ENCODE data around the gene TNC. TPM values are rescaled to one million over a fixed set of nuclear protein-coding genes. Genes with fewer than 3 reads are reported as not detected.

Gene TNC
- total and polyA plus RNA-seq, 10 donors: 1.7 to 126 (median 47.9) TPM

- 81 to 93% (median 88%) methylated on average over 4 of the region's 4 CpGs for WGBS, 5 donors
- Histone ChIP-seq H3K4me3 (no peak overlapping the region), H3K9me3 (no peaks in the 10 kb centered on the region), H3K36me3 (no peaks in the 10 kb centered on the region), H3K27ac (no peak overlapping the region), H3K27me3 (replicated peaks in 1 of 7) (no peaks in the 10 kb centered on the region), H3K4me1 (no peaks in the 10 kb centered on the region)
- intact Hi-C loops (cut with DNase I; ENCODE audit: low total_unique reads): no loop called here
- no peak for DNase-seq
- TF ChIP-seq CTCF (IDR thresholded peaks at IDR 0.05 in 8 of 11, conservative IDR thresholded peaks at IDR 0.05 in 3 of 11): no peak
- no peak for TF ChIP-seq POLR2AphosphoS5 (IDR thresholded peaks at IDR 0.05)
- no peak for TF ChIP-seq POLR2A (IDR thresholded peaks at IDR 0.05)
These were observed 37.1 kb upstream of the TNC start for GRCh38 chr9:115155037-115155436.

GRCh38 chr9:115154617-115155016 lies 36.7 kb upstream of the TNC start:
- Histone ChIP-seq H3K27me3 (replicated peaks in 1 of 7) (no peaks in the 10 kb centered on the region), H3K9me3 (no peaks in the 10 kb centered on the region), H3K4me3 (no peak overlapping the region), H3K4me1 (no peaks in the 10 kb centered on the region), H3K27ac (no peak overlapping the region), H3K36me3 (no peaks in the 10 kb centered on the region)
- no peak for DNase-seq
- intact Hi-C loops (cut with DNase I; ENCODE audit: low total_unique reads): no loop called here
- TF ChIP-seq POLR2AphosphoS5 (IDR thresholded peaks at IDR 0.05): no peak
- TF ChIP-seq POLR2A (IDR thresholded peaks at IDR 0.05): no peak
- TF ChIP-seq CTCF (IDR thresholded peaks at IDR 0.05 in 8 of 11, conservative IDR thresholded peaks at IDR 0.05 in 3 of 11): no peak

GRCh38 chr9:115152281-115152820 lies 34.4 kb upstream of the TNC start:
- intact Hi-C loops (cut with DNase I; ENCODE audit: low total_unique reads): no loop called here
- no peaks in the 10 kb centered on the region for H3K4me1 ChIP-seq
- no peaks in the 10 kb centered on the region for H3K36me3 ChIP-seq
- H3K27me3 ChIP-seq (replicated peaks in 1 of 7): no peaks in the 10 kb centered on the region
- TF ChIP-seq CTCF (IDR thresholded peaks at IDR 0.05 in 8 of 11, conservative IDR thresholded peaks at IDR 0.05 in 3 of 11): no peak
- no peak for TF ChIP-seq POLR2AphosphoS5 (IDR thresholded peaks at IDR 0.05)
- no peak for TF ChIP-seq POLR2A (IDR thresholded peaks at IDR 0.05)
- no peak for DNase-seq
- WGBS, 5 donors: 95 to 98% (median 96%) methylated on average over 3 of the region's 3 CpGs
- H3K27ac ChIP-seq: no peak overlapping the region
- no peaks in the 10 kb centered on the region for H3K9me3 ChIP-seq
- no peak overlapping the region for H3K4me3 ChIP-seq

- TF ChIP-seq CTCF (IDR thresholded peaks at IDR 0.05 in 8 of 11, conservative IDR thresholded peaks at IDR 0.05 in 3 of 11): no peak
- TF ChIP-seq POLR2AphosphoS5 (IDR thresholded peaks at IDR 0.05): no peak
- no peak for TF ChIP-seq POLR2A (IDR thresholded peaks at IDR 0.05)
- intact Hi-C loops (cut with DNase I; ENCODE audit: low total_unique reads): no loop called here
- Histone ChIP-seq H3K36me3 (no peaks in the 10 kb centered on the region), H3K27ac (no peak overlapping the region), H3K4me1 (no peaks in the 10 kb centered on the region), H3K27me3 (replicated peaks in 1 of 7) (peaks cover 0 to 5% (median 0%) of the 10 kb centered on the region in 7 donors), H3K4me3 (no peak overlapping the region), H3K9me3 (no peaks in the 10 kb centered on the region)
- WGBS, 5 donors: 60 to 78% (median 70%) methylated on average over 3 of the region's 3 CpGs
- DNase-seq: no peak
These were observed 30.8 kb upstream of the TNC start for GRCh38 chr9:115148721-115149120.

Measured in spleen (tissue), 11 donors.